Ecto neural progenitor cell (in vitro differentiated cells): ENCODE results near the gene HAUS8.

Source experiments
- DNase-seq: peaks from one replicate; pipeline ENCODE4 v3.0.0-alpha.2; 2018; ENCODE audit warnings: low spot score

HAUS8 gene

DNA sequence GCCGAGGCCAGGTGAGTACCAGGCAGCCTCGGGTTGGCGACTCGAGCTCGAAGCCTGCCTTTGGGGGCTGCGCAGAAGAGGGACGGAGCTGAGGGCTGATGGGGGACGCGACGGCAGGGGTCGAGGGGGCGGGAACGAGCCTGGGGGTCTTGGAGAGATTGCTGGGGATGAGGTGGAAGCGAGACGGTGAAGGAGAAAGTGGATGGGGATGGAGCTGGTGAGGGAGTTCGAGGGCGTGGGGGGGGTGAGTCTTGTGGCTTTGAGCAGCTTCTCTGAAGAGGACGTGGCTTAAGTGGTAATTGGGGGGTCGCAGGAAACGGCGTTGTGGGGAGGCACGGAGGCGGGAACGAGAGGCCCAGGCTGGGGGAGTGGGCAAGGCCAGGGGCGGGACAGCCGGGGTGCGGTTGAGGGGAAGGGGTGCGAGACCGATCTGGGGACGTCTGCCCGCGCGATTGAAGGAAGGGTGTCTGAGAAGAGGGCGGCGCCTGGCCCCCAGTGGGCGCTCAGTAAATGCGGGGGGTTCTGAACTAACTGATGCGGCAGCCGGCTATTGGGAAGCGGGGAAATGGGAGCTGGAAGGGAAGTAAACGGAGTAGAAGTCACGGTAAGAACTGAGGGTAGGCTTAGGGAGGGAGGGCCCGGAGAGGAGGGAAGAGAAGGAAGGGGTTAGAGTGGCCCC, 751 bp upstream of the HAUS8 start:
- DNase-seq = no peak

DNA sequence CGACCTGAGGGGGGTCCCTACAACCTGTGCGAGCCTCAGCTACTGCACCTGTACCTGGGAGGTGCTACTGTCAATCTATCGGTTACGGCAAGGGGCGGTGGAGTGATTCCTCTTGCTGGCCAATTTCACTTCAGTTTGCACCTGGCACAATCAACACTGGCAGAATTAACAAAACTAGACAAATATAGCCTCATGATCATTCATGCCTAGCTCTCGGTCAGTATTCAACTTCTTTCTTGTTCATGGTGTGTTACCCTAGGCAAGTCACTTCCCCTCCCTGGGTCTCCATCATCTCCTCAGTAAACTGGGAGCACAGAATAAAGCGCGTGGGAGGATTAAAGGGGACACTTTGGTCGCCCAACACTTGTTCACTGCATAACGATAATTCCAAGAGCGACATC, 618 bp downstream of the HAUS8 start:
- DNase-seq = no peak

DNA sequence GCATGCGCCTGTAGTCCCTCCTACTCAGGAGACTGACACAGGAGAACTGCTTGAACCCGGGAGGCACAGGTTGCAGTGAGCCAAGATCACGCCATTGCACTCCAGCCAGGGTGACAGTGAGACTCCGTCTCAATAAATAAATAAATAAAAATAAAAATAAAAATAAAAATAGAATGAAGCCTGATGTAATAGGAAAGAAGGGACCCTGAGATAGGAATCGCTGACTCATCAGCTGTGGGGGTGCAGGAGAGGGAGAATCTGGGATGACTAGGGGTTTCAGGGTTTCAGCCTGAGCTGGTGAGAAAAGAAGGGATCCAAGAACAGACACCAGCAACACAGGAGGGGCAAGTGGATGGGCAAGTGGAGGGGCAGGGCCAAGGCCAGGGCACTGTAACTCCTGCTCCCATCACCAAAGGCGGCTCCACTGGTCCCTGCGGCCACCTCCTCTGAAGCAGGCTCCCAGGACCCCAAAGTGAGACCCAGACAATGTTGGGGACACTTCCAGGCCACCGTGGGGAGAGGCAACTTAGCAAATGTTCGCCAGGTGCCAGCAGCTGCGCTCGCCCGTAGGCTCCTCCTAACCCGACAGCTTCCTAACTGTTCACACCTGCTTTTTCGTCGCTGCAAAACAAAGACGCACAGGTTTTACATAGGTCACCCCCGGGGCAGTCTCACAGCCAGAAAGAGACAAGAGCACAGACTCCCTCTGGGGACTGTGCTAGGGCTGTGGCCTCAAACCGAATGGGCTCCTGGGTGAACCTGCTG, 1.2 kb downstream of the HAUS8 start:
- no peak for DNase-seq

DNA sequence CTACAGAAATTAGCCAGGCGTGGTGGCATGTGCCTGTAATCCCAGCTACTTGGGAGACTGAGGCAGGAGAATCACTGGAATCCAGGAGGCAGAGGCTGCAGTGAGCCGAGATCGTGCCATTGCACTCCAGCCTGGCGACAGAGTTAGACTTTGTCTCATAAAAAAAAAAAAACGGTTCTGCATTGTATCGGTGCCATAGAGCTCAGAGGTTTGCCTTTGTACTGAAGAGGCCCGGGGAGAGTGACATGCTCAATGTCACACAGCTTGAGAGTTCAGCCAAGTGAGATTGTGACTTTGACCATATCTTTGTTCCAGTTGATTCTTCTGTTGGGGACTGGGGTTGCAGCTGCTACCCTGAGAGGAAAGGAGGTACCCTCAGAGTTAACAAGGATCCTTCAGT, 4.3 kb downstream of the HAUS8 start:
- no peak for DNase-seq

DNA sequence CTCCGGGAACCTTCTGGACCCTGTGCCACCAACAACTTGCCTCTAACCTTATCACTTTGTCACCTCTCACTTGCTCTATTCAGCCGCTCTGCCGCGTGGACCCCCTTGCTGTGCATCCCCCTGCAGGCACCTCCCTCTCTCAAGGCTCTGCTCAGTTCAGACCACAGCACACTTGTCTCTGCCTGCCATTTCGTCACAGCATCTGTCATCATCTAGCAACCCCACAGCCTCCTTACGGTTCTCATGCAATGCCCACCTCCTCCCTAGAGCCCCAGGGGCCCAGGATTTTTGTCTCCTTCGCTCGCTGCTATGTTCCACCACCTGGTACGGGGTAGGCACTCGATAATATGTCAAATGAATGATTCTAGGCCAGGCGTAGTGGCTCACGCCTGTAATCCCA, 4.8 kb downstream of the HAUS8 start:
- DNase-seq = no peak

DNA sequence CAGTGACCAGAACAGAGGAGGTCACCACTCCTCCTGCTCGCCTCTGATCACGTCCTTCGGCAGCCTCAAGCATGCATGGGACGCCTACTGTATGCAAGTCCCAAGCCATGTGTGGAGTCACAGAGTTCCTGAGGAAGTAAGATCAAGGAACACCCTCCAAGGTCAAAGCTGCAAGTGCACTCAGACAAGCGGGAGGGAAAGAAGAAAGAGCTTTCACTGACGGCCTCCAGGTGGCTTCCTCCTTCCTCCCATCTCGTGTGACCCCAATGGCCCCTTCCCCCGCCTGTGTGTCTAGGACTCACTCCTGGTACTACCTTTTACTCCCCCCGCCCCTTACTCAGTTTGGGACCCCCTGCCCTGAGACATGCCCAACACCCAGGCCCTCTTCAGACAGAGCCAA, 6.1 kb downstream of the HAUS8 start:
- no peak for DNase-seq

DNA sequence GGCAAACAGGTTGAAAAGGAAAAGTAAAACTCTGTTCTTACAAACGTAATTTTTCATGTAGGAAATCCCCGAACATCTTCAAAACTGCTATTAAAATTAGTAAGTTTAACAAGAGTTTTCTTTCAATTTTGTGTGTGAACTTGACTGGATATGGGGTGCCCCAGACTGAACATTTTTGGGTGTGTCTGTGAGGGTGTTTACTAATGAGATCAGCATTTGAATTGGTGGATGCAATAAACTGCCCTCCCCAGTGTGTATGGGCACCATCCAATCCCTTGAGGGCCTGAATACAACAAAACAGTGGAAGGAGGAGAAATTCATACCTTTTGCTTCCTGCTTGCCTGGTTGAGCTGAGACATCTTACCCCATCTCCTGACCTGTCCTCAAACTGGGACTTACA, 11.8 kb downstream of the HAUS8 start:
- DNase-seq = no peak

DNA sequence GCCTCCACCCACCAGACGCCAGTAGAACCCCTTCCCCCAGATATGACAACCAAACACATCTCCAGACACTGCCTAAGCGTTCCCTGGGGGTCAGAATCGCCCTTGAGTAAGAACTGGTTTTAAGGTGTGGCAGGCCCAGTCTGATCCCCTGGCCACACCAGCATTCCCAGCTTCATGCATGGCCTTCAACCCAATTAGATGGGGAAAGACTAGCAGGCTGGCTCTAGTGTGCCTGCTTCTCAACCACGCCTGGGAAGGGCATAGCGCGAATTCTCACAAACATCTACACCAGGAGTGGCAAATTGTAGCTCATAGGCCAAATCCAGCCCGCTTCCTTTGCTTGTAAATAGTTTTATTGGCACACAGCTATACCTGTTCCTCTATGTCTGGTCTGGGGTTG, 13.6 kb downstream of the HAUS8 start:
- no peak for DNase-seq

DNA sequence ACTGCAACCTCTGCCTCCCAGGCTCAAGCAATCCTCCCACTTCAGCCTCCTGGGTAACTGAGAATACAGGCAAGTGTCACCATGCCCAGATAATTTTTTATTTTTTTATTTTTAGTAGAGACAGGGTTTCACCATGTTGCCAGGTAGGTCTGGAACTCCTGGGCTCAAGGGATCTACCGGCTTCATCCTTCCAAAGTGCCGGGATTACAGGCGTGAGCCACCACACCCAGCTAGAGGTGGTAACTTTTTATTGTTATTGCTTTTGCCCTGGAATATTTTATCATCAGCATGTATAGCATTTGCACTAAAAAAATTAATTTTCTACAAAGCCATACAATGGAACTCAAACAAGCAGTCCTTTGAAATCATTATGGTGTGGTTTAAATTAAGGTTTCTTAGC, 14.0 kb downstream of the HAUS8 start:
- no peak for DNase-seq

DNA sequence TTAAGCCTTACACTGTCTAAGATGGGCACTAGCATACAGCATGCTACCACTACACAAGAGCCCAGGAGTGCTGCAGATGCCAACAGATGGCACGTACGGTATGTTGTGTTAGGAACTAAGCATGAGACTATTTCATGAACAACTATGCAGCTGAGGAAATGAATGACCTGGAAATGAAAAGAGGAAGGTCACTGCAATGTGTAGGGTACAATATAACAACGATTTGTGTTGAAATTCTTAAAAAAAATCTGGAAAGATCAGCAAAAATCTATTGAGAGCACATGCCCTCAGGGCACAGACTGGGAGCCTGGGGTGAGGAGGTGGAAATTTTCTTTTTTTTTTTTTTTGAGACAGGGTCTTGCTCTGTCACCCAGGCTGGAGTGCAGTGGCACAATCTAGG, 14.4 kb downstream of the HAUS8 start:
- no peak for DNase-seq

DNA sequence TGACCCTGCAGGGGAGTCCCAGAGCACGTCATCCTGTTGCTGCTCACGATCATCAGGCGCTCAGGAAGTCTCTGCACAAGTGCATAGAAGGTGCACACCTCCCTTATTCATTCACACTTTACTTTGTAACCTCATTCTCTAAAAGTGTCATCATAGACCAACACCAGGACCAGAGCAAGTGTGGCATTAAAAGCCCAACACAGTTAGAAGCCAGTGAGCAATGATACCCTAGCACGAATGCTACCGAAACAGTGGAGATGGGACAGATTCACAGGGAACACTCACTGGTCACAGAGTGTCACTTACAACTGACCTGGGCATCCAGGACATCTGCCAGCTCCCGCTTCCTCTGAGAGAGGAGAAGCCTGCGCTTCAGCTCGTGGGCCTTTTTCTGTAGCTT, 17.0 kb downstream of the HAUS8 start:
- no peak for DNase-seq

DNA sequence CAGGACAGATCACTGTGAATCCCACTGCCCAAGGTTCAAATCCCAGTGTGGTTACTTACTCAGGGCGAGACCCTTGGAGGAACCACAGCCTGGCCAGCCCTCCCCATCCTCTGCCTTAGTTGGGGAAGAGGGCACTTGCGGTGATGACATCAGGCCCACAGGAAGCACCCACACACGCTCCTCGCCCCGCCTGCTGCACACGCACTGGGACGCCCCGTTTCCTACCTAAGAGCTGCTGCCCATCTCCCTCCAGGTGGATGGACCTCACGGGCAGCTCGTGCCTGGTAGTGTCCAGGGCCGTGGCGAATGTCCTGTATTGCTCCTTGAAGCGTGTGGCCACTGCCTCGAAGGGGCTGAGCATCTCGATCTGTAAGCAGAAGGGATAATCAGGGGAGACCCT, 19.6 kb downstream of the HAUS8 start:
- DNase-seq = no peak

DNA sequence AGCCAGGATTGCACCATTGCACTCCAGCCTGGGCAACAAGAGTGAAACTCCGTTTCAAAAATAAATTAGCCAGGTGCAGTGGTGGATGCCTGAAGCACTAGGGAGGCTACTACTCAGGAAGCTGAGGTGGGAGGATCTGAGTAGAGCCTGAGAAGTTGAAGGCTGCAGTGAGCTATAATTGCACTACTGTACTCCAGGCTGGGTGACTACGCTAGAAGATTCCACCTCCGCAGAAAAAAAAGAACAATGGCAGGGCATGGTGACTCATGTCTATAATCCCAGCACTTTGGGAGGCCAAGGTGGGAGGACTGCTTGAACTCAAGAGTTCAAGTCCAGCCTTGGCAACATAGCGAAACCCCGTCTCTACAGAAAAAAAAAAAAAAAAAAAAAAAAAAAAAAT, 20.5 kb downstream of the HAUS8 start:
- DNase-seq = no peak

DNA sequence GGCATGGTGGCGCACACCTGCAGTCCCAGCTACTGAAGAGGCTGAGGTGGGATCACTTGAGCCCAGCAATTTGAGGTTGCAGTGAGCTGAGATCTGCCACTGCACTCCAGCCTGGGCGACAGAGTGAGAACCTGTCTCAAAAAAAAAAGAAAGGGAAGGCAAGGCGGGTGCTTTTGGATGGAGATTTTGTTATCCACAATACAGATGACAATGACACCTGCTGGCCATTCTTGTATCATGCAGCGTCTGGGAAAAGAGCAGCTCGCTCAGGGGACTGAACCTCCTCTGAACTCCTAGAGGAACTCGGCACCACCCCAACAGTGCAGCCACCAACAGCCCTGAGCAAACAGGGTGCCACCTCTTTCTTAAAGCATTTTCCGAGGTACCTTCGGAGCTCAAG, 22.8 kb downstream of the HAUS8 start:
- DNase-seq = no peak

DNA sequence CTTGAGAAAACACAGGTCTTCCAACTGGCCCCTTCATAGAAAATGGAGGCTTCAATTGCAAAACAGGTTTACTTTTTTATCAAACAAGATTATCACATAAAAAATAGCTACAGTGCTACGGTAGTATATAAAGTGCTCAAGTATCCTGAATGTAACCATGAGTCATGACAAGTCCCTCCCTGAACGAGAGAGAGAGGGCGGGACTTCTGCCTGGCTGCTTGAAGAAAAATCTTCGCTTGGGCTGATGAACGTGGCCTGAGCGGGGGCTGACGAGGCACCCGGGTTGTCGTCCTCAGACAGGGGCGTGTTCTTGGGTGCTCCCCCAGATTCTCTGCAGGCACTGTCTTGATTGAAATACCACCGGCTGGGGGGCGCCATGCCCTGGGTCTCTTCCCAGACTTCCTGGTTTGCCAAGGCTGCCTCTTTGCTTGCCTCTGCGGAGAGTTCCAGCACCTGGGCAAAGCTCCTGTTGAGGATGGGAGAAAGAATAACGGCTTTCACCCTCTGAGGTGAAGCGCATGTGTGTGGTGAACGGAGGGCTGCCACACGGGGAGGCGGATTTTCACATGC, 25.5 kb downstream of the HAUS8 start:
- DNase-seq = no peak

DNA sequence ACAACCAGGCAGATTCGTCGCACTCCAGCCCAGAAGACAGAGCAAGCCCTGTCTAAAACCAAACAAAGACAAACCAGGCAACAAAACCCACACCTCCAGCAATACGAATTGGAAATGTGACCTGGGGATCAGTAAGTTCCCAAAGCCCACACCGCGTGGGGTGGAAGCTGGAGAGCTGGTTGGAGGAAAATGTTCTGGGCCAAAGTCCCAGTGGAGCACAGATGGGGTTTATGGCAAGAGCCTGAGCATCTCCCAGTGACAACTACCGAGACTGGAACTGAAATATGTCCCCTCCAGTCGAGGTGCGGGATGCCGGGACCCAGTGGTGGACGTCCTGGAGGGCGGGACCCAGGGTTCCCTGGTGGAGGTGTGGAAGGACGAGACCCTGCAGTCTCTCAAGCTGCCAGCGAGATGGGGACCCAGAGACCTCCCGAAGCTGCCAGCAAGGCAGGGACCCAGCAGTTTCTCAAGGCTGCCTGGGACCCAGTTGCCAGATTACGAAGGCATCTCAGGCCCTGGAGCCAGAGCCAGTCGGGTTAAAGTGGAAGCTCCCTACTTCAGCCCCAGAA, 26.3 kb downstream of the HAUS8 start:
- no peak for DNase-seq

DNA sequence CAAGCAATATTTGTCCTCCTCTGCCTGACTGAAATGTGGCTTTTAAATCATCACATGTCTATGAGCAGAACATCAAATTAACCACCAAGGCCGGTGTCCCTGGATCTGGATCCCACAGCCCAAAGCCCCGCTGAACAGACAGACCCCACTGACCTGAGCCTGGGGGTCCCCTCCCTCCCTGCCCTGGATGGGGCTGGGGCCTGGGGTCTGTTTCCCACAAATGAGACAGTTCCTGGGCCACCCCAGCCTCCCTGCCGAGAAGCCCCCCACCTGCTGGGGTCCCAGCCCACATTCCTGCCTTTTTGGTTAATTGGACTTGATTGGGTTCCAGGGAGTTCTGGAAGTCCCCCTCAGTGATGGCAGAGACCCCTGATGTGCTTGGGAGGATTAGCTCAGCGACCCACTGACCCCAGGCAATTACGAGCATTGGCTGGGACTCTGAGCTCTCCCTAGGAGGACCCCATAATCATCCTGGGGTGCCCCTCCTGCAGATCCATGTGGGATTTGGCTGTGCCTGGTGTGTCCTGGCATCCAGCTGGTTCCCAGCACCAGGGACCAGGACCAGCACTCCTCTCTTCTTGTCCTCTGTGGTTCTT, 29.2 kb downstream of the HAUS8 start:
- no peak for DNase-seq

DNA sequence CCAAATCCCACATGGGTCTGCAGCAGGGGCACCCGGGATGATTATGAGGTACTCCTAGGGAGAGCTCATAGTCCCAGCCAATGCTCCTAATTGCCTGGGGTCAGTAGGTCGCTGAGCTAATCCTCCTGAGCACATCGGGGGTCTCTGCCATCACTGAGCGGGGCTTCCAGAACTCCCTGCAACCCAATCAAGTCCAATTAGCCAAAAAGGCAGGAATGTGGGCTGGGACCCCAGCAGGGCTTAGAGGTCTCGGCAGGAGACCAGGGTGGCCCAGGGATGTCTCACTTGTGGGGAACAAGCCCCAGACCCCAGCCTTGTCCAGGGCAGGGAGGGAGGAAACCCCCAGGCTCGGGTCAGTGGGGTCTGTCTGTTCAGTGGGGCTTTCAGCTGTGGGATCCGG, 31.5 kb downstream of the HAUS8 start:
- no peak for DNase-seq

DNA sequence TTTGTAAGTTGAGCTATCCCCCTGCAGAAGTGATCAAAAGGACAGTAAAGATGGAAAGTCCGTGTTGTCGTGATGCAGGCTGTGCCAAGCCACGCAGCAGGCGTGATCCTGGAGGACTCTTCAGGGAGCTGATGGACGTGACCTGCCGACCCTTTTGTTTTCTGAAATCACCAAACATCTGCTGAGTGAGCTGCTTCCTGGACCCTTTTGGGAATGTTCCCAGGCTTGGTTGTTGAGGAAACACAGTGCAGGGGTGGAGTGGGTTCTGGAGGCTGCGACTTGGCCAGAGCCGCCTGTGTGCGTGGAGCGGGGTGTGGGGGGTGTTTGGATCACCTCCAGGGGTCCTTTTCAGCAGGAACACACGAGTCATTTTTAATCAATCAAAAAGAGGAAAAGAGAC, 33.3 kb downstream of the HAUS8 start:
- DNase-seq = no peak

DNA sequence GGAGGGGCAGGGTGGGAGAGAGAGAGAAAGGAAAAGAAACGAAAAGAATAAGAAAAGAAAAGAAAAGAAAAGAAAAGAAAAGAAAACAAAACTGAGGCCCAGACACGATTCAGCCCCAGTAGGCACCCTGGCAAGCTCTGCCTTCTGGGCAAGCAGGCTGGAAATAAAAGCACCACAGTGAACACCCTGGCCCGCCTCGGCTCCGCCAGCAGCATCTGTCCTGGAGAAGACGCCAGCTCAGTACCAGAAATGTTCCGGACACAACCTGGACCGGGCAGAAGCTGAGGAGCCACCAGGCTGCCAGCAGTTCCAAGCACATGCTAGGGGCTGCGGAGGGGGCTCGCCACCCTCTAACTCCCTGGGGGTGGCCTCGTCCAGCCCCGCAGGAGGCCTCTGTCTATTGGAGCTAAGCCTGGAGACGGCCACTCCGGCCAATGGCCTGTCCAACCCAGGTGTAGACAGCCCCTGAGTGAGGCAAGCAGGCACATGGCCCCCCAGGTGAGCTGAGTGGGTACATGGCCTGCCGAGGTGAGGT, 37.2 kb downstream of the HAUS8 start:
- DNase-seq = no peak

DNA sequence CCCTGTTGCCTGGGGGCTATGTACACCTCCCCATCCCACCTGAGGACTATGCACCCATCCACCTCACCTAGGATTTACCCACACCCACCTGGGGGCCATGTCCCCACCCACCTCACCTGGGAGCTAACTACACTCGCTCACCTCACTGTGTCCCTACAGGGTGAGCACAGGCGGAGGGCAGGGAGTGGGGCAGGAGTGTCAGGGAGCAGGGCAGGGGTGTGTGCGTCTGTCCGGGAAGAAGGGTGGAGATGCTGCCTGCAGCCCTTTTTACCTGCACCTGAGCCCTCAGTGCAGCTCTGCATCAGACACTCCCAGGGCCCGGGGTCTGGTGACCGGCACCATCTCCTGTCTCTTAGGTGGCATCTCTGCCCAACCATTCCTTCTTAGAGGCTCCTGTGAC, 38.1 kb downstream of the HAUS8 start:
- DNase-seq = no peak

DNA sequence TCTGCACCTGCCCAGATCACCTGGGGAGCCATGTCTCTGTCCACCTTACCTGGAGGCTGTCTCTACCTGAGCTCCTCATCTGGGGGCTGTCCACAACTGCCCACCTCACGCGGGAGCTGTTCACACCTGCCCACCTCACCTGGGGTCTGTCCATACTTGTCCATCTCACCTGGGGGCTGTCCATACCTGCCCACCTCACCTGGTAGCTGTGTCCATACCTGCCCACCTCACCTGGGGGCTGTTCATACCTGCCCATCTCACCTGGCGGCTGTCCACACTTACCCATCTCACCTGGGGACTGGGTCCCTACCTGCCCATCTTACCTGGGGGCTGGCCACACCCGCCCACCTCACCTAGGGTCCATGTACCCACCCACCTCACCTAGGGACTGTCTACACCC, 38.6 kb downstream of the HAUS8 start:
- DNase-seq = no peak
